NT2/D1 (cell line): Measurements from ENCODE around the gene TMEM131L.
"Not testable (repeated sequence)": the region's sequence is repeated elsewhere in the genome, so short reads cannot be mapped to it uniquely, and the experiment has no call there.

ENCODE experiments used
- DNase-seq: peaks from one replicate; pipeline ENCODE4 v3.0.0-alpha.2; 2011; ENCODE audit warnings: low read depth, low spot score
- H3K27me3 ChIP-seq: 2 replicates; pipeline ENCODE4 v1.6.0; 2011; ENCODE audit warnings: mild to moderate bottlenecking; ENCODE audit not compliant: insufficient read length, insufficient read depth
- H3K36me3 ChIP-seq: 2 replicates; pipeline ENCODE4 v1.6.1; 2011; ENCODE audit warnings: mild to moderate bottlenecking, low read length, mixed read lengths; ENCODE audit not compliant: insufficient read depth, insufficient read length
- H3K4me1 ChIP-seq: 2 replicates; pipeline ENCODE4 v1.5.1; 2011; ENCODE audit not compliant: insufficient read depth, insufficient read length
- H3K4me3 ChIP-seq: 2 replicates; pipeline ENCODE4 v1.5.1; 2011; ENCODE audit warnings: low read depth; ENCODE audit not compliant: insufficient read length
- H3K9ac ChIP-seq: 2 replicates; pipeline ENCODE4 v1.6.0; 2011; ENCODE audit warnings: low read depth; ENCODE audit not compliant: insufficient read length
- H3K9me3 ChIP-seq: 2 replicates; pipeline ENCODE4 v1.5.1; 2011; ENCODE audit warnings: mild to moderate bottlenecking, low read length; ENCODE audit not compliant: insufficient read depth
- SUZ12 ChIP-seq: IDR thresholded peaks from 2 replicates; pipeline ENCODE4 v1.6.1; 2011; ENCODE audit not compliant: insufficient read length, insufficient read depth; ENCODE audit errors: extremely low read depth
- YY1 ChIP-seq: IDR thresholded peaks from 2 replicates; pipeline ENCODE4 v1.6.1; 2011; ENCODE audit not compliant: insufficient read length, insufficient read depth
- ZNF274 ChIP-seq: IDR thresholded peaks from 2 replicates; pipeline ENCODE4 v1.6.1; 2011; ENCODE audit warnings: mild to moderate bottlenecking, low read depth, low read length

The TMEM131L gene

DNA sequence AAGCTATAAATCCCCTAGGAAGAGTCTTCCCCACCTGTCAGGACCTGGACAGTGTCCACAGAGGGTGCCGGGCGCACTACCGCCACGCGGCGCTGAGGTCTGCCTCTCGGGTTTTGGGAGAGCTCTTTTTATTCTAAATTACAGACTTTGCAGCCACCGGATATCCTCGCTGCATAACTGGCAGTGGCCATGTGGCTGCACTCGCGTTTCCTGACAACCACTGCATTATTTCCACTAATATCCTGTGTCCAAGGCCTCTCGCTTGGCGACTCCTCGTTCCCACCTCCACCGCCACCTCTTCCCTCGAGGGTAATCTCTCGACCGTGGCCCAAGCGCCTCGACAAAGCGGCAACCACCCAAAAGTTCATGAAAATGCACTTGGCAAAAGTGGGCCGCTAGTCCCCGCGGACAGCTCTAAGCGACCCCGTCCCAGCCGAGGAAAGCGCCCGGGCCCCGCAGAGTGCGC lies 512 bp upstream of the TMEM131L start:
- H3K9me3 ChIP-seq: no peaks in the 10 kb centered on the region
- DNase-seq: no peak
- TF ChIP-seq YY1 (no peak), SUZ12 (no peak), ZNF274 (no peak)
- peak overlapping the region; percentile 83 for H3K9ac ChIP-seq
- no peaks in the 10 kb centered on the region for H3K4me1 ChIP-seq
- H3K4me3 ChIP-seq: peak overlapping the region; percentile 47
- peaks cover 4% of the 10 kb centered on the region for H3K27me3 ChIP-seq
- peaks cover 6% of the 10 kb centered on the region for H3K36me3 ChIP-seq

DNA sequence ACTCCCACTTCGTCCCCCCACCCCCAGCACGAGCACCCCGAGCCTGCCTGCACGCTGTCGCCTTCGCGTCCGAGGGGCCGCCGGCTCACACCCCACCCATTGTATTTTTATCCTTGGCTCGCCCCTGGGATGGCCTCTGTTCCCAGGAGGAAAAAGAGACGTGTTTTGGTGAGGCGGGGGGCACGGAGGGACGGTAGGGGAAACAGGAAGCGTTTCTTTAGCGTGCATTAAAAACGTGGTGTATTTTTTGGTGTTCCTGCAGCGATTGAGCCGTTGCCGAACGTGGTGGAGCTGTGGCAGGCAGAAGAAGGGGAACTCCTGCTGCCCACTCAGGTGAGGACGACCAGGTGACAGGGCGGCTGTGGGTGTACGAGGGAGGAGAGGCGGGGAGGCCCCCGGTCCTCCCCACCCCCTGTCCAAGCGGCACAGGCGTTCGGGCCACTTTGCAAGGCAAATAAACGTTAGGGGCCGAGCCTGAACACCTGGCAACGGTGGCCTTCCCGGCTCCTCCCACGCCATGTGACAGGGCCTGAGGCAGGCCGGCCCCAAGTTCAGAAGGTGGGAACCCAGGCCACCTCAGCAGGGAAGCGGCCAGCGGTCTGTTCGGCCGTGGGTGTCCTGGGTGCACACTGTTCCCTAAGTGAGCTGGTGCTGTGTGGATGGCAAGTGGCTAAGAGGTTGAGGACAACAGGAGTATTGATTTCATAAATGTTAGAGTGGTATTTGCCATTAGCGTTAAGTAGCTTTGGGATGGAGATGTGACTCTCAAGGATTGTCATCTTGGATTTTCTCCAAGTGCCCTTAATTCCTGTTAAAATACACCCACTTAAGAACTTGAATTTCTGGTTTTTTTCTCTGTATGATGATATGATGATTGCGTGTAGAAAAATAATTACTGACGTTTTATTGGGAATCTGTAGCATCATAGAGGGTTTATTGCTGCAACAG lies 1.1 kb downstream of the TMEM131L start:
- H3K9me3 ChIP-seq: no peaks in the 10 kb centered on the region
- H3K9ac ChIP-seq: peak overlapping the region; percentile 88
- H3K4me1 ChIP-seq: no peaks in the 10 kb centered on the region
- no peak for DNase-seq
- peak overlapping the region; percentile 68 for H3K4me3 ChIP-seq
- TF ChIP-seq SUZ12 (no peak), ZNF274 (no peak), YY1 (no peak)
- peaks cover 4% of the 10 kb centered on the region for H3K27me3 ChIP-seq
- peaks cover 7% of the 10 kb centered on the region for H3K36me3 ChIP-seq

DNA sequence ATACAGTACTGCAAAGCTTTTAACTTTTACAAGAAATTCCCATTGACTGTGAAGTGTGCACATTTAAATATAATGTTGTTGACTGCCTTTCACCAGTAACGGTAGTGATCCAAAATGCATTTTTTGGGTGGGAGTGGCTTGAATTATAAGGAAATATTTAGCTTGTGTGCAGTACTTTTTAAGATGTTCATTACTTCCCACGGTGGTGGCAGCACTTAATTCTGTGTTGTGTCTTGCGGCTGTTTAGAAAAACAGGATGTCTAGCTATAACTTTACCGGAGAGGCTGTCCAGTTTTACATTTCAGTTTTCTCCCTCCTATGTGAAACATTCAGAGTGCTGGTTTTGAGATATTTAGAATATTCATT lies 1.7 kb downstream of the TMEM131L start:
- Histone ChIP-seq H3K36me3 (peaks cover 7% of the 10 kb centered on the region), H3K9ac (no peak overlapping the region), H3K27me3 (peaks cover 4% of the 10 kb centered on the region), H3K4me1 (peaks cover 2% of the 10 kb centered on the region), H3K9me3 (no peaks in the 10 kb centered on the region), H3K4me3 (peak overlapping the region; percentile 68)
- no peak for DNase-seq
- TF ChIP-seq SUZ12: no peak
- no peak for TF ChIP-seq YY1
- TF ChIP-seq ZNF274: no peak

DNA sequence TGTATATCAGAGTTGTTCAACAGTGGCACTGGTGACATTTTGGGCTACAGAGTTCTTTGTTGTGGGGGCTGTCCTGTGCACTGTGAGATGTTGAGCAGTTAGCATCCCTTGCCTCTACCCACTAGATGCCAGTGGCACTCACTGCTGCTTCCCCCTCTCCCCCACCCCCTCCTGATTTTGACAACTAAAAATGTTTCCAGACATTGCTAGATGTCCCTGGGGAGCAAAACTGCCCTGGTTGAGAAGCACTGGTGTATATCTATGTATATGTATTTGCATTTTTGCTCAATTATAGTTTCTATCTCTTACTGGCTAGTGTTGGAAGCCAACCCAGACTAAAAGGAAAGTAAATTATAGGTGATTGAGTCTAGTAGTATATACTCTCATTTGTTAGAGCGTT lies 2.4 kb downstream of the TMEM131L start:
- no peak for TF ChIP-seq ZNF274
- TF ChIP-seq SUZ12: no peak
- no peak for TF ChIP-seq YY1
- H3K4me1 ChIP-seq: peaks cover 5% of the 10 kb centered on the region

DNA sequence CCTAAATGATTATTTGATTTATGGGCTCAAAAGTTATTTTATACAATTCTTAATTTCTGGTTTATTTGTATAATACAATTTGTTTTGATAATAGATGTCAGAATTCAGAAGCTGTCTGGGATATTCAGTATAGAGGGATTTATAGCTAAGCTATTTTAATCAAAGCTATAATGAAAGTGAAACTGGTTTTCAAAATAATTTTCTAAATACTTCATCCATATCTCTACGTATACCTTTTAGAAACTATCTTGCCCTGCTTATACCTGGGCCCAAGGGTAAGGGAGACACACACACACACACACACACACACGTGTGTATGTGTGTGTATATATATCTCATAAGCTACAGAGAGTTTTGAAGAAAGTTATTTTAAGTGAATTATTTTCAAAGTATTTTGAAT lies 2.9 kb downstream of the TMEM131L start:
- no peak for DNase-seq
- Histone ChIP-seq H3K36me3 (peaks cover 11% of the 10 kb centered on the region), H3K9me3 (no peaks in the 10 kb centered on the region), H3K27me3 (peaks cover 4% of the 10 kb centered on the region), H3K4me1 (peaks cover 5% of the 10 kb centered on the region), H3K4me3 (no peak overlapping the region), H3K9ac (no peak overlapping the region)
- TF ChIP-seq SUZ12 (no peak), YY1 (no peak), ZNF274 (no peak)

More for the DNA sequence above, 2.4 kb downstream of the TMEM131L start:
- H3K9me3 ChIP-seq: no peaks in the 10 kb centered on the region
- no peak overlapping the region for H3K4me3 ChIP-seq
- peaks cover 11% of the 10 kb centered on the region for H3K36me3 ChIP-seq
- no peak for DNase-seq
- H3K27me3 ChIP-seq: peaks cover 4% of the 10 kb centered on the region
- H3K9ac ChIP-seq: no peak overlapping the region

DNA sequence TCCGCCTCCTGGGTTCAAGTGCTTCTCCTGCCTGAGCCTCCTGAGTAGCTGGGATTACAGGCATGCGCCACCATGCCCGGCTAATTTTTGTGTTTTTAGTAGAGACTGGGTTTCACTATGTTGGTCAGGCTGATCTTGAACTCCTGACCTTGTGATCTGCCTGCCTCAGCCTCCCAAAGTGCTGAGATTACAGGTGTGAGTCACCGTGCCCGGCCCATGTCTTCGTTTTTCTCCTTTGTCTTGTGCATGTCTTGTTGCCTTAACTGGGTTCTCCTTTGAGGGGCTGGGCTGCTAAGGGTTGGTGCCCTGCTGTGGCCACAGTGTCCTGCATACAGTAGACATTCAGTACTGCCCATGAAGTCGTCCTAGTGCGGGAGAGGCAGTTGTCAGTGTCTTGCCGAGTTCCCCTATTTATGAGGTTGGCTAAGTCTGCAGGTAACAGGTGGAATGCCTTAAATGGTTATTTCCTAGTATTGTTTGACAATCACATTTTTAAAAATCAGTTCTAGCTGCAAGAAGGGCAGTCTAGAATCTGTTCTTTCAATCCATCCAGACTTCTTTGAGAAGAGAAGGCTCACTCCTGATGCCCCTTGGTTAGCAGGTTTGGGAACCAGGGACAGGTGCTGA lies 5.0 kb downstream of the TMEM131L start:
- not testable (repeated sequence) for DNase-seq, H3K9me3 ChIP-seq, H3K9ac ChIP-seq, H3K4me1 ChIP-seq, H3K27me3 ChIP-seq, H3K4me3 ChIP-seq
- peaks cover 16% of the 10 kb centered on the region for H3K36me3 ChIP-seq

DNA sequence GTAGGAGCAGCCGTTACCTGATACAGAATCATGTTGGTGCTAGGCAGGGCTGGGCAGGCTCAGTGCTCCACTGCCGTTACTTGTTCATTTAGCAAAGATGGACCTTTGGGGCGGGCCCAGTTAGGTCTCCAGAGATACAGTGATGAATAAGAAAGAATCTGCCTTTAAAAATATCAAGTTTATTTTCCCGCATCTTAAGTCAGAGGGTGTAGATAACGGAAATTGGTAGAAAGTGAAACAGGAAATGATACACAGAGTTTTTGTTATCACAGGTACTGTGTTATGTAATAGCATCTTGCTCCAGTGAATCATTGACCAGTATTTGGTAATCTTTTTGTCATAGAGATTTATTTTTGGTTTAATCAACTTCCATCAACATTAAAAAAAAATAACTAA lies 5.5 kb downstream of the TMEM131L start:
- no peak for TF ChIP-seq YY1
- TF ChIP-seq ZNF274: no peak
- TF ChIP-seq SUZ12: no peak
- Histone ChIP-seq H3K27me3 (no peaks in the 10 kb centered on the region), H3K4me3 (no peak overlapping the region), H3K9me3 (no peaks in the 10 kb centered on the region), H3K4me1 (peaks cover 5% of the 10 kb centered on the region), H3K9ac (no peak overlapping the region), H3K36me3 (peaks cover 16% of the 10 kb centered on the region)
- no peak for DNase-seq
